K562 (cell line): Measurements from ENCODE around the gene KCNIP2. TPM values are rescaled to one million over a fixed set of nuclear protein-coding genes. Genes with fewer than 3 reads are reported as not detected.

Experiments used
- ATAC-seq: fragments of 200-7000 bp; cut with Tn5 transposase; 3 replicates; pipeline ENCODE4 v1.9.1; 2020; ENCODE audit warnings: moderate library complexity
- BruUV-seq: library from RNA; stranded (reverse); fragments of 400-500 nt; replicated peaks from 2 replicates; lab custom pipeline; 2021; lab: Mats Ljungman, UMichigan
- CTCF ChIA-PET: fragments of 300-600 bp; formaldehyde crosslinking; extraction: SDS; loops from one replicate; lab custom pipeline; 2021; ENCODE audit warnings: low intra/inter-chr PET ratio; lab: Yijun Ruan, JAX
- POLR2A ChIA-PET: fragments of 300-600, 350-650 bp; sonication (Branson Sonifier 250); formaldehyde crosslinking; extraction: SDS; loops from one replicate; lab custom pipeline; 2021; ENCODE audit warnings: antibody characterized with exemption, inconsistent platforms; lab: Yijun Ruan, JAX
- DNase-seq, 4 experiments: peaks; one replicate each; pipeline versions ENCODE4 v3.0.0 to v3.0.0-alpha.2; 2011 to 2018; ENCODE audit warnings: low spot score in 3 of 4, mixed read lengths in 3 of 4; ENCODE audit errors: extremely low read depth in 1 of 4
- FAIRE-seq: peaks from 2 replicates; lab custom pipeline; 2011; peaks lifted over from hg19 to GRCh38; lab: Jason Lieb, UNC
- H2AFZ ChIP-seq: 2 replicates; pipeline ENCODE4 v1.6.0; 2011; ENCODE audit warnings: low read depth, low read length, control low read depth, inconsistent platforms
- H3K27ac ChIP-seq: fragments of 200-600 bp; 3 replicates; pipeline ENCODE4 v1.8.0; 2011; ENCODE audit warnings: low read depth, mild to moderate bottlenecking, control low read depth, inconsistent platforms, low read length, moderate library complexity, mixed read lengths; ENCODE audit errors: extremely low read depth
- H3K27me3 ChIP-seq, 2 experiments: fragments of 300-600 bp in 1 of 2; 2 replicates in 1 of 2; 3 replicates in 1 of 2; pipeline versions ENCODE4 v1.6.0 to v1.8.0; 2011; ENCODE audit warnings: inconsistent platforms in 2 of 2, low read length in 2 of 2, mild to moderate bottlenecking in 1 of 2, mixed read lengths in 1 of 2, moderate library complexity in 1 of 2; ENCODE audit not compliant: control insufficient read depth in 2 of 2, insufficient read depth in 2 of 2
- H3K36me3 ChIP-seq: fragments of 300-600 bp; 3 replicates; pipeline ENCODE4 v1.8.0; 2011; ENCODE audit warnings: mild to moderate bottlenecking, low read length, inconsistent platforms; ENCODE audit not compliant: control insufficient read depth, insufficient read depth
- H3K4me1 ChIP-seq, 2 experiments: fragments of 200-600 bp in 1 of 2; replicated peaks in 1 of 2; 2 replicates in 1 of 2; 3 replicates in 1 of 2; pipeline versions ENCODE4 v1.5.1 to v1.8.0; 2011; ENCODE audit warnings: inconsistent platforms in 2 of 2, low read length in 2 of 2, mild to moderate bottlenecking in 1 of 2, mixed read lengths in 1 of 2, moderate library complexity in 1 of 2; ENCODE audit not compliant: control insufficient read depth in 2 of 2, insufficient read depth in 2 of 2
- H3K4me2 ChIP-seq: 2 replicates; pipeline ENCODE4 v1.6.1; 2011; ENCODE audit warnings: low read length, control low read depth, inconsistent platforms, mixed read lengths; ENCODE audit not compliant: insufficient read depth
- H3K4me3 ChIP-seq: fragments of 200-600 bp; sonication (generic), shearing (Covaris generic); 2 replicates; pipeline ENCODE4 v1.5.1; 2016; ENCODE audit warnings: control low read depth, inconsistent platforms
- H3K79me2 ChIP-seq: fragments of 200-600 bp; 3 replicates; pipeline ENCODE4 v1.8.0; 2011; ENCODE audit warnings: low read length, inconsistent platforms; ENCODE audit not compliant: control insufficient read depth, insufficient read depth
- H3K9ac ChIP-seq, 2 experiments: 2 replicates each; pipeline versions ENCODE4 v1.6.0 to v1.6.1; 2011; ENCODE audit warnings: low read depth in 2 of 2, low read length in 2 of 2, control low read depth in 1 of 2, inconsistent platforms in 1 of 2, mild to moderate bottlenecking in 1 of 2, mixed read lengths in 1 of 2; ENCODE audit not compliant: insufficient read depth in 1 of 2
- H3K9me1 ChIP-seq: one replicate; pipeline ENCODE4 v1.6.0; 2011; ENCODE audit warnings: inconsistent platforms, mild to moderate bottlenecking, low read length, moderate library complexity; ENCODE audit not compliant: control insufficient read depth, insufficient read depth
- H3K9me3 ChIP-seq: replicated peaks from 2 replicates; pipeline ENCODE4 v1.5.1; 2011; ENCODE audit warnings: low read depth, low read length, inconsistent platforms; ENCODE audit not compliant: control insufficient read depth, insufficient read depth
- H4K20me1 ChIP-seq: replicated peaks from 2 replicates; pipeline ENCODE4 v1.6.1; 2011; ENCODE audit warnings: low read length, inconsistent platforms, mixed read lengths; ENCODE audit not compliant: control insufficient read depth, insufficient read depth
- BDP1 ChIP-seq: IDR thresholded peaks from 3 replicates; pipeline ENCODE4 v1.6.1; 2011; ENCODE audit not compliant: insufficient read length, insufficient read depth
- CHCHD3 ChIP-seq: fragments of 250-450 bp; sonication (Bioruptor Pico); IDR thresholded peaks from 2 replicates; pipeline ENCODE4 v2.1.2; 2022; ENCODE audit warnings: mild to moderate bottlenecking
- EP300 ChIP-seq: IDR thresholded peaks from 2 replicates; pipeline ENCODE4 v1.6.1; 2012; ENCODE audit warnings: low read length, improper control_type of control experiment
- HNRNPK ChIP-seq: fragments of 200-400 bp; formaldehyde crosslinking; IDR thresholded peaks from one replicate; pipeline ENCODE4 v1.6.1; 2018; ENCODE audit warnings: mild to moderate bottlenecking, low read depth, low read length; ENCODE audit not compliant: poor library complexity, severe bottlenecking
- IRF1 ChIP-seq: sonication (generic); formaldehyde crosslinking; IDR thresholded peaks from 2 replicates; pipeline ENCODE4 v1.8.0; 2022; ENCODE audit warnings: missing genetic modification reagents, mild to moderate bottlenecking, borderline replicate concordance
- IRF2 ChIP-seq: sonication (generic); formaldehyde crosslinking; IDR thresholded peaks from 2 replicates; pipeline ENCODE4 v1.8.1; 2022; ENCODE audit warnings: mild to moderate bottlenecking, missing genetic modification reagents
- KLF6 ChIP-seq: fragments of 250-450 bp; sonication (Bioruptor Pico); IDR thresholded peaks from 2 replicates; pipeline ENCODE4 v1.4.0; 2020; ENCODE audit warnings: mild to moderate bottlenecking, moderate library complexity, borderline replicate concordance
- NR2C2 ChIP-seq, 2 experiments: fragments of 200-800 bp in 1 of 2; sonication (Bioruptor generic) in 1 of 2; sonication (generic) in 1 of 2; formaldehyde crosslinking in 1 of 2; IDR thresholded peaks; 2 replicates each; pipeline versions ENCODE4 v1.6.1 to v1.8.0; 2016 to 2022; ENCODE audit warnings: mild to moderate bottlenecking in 1 of 2, missing compliant biosample characterization in 1 of 2, missing genetic modification characterization in 1 of 2, missing genetic modification reagents in 1 of 2
- RBM34 ChIP-seq: fragments of 200-400 bp; formaldehyde crosslinking; IDR thresholded peaks from 2 replicates; pipeline ENCODE4 v1.6.1; 2018; ENCODE audit warnings: low read length, borderline replicate concordance; ENCODE audit not compliant: insufficient read depth
- RBM39 ChIP-seq: fragments of 200-400 bp; formaldehyde crosslinking; optimal IDR thresholded peaks from 2 replicates; pipeline ENCODE3; 2018; ENCODE audit warnings: low read depth, low read length
- ZNF143 ChIP-seq: sonication (generic); formaldehyde crosslinking; IDR thresholded peaks from 2 replicates; pipeline ENCODE4 v1.9.0; 2022; ENCODE audit warnings: mild to moderate bottlenecking, missing genetic modification reagents
- ZNF354B ChIP-seq: fragments of 250-450 bp; sonication (Bioruptor Pico); IDR thresholded peaks from 2 replicates; pipeline ENCODE4 v1.4.0; 2020
- WGBS: fragments of 100-300 bp; shearing (Covaris generic); methylation state at CpG from one replicate; pipeline ENCODE4 v1.1.6; 2016; ENCODE audit warnings: low coverage, mixed read lengths; ENCODE audit not compliant: insufficient coverage; ENCODE audit errors: missing lambda C conversion rate; 5-methylcytosine and 5-hydroxymethylcytosine counted together
- in situ Hi-C: fragments of 300-500 bp; cut with MboI; formaldehyde crosslinking; loops from 4 replicates; pipeline ENCODE4 v1.15.0; 2018; ENCODE audit warnings: inconsistent platforms, mixed read lengths
- intact Hi-C: fragments of 100-400 bp; cut with micrococcal nuclease; formaldehyde crosslinking; loops from 2 replicates; pipeline ENCODE4 v1.14.2; 2022
- polyA plus RNA-seq, 8 experiments: library from polyadenylated mRNA; depleted of rRNA in 4 of 8; stranded (reverse) in 5 of 8; unstranded in 3 of 8; fragments of >200 nt; fragmentation: Nextera tagmentation in 2 of 8; fragmentation: Illumina TruSeq in 1 of 8; extraction: Ambion mirVana in 2 of 8; extraction: Trizol in 1 of 8; gene quantifications; 2 replicates each; pipeline versions ENCODE4 v1.2.1 to v1.2.3, GENCODE V29; 2011 to 2014; ENCODE audit warnings: inconsistent platforms in 1 of 8, missing spikeins in 1 of 8
- total RNA-seq, 7 experiments: library from RNA; depleted of rRNA in 6 of 7; stranded (reverse); fragments of >200 nt in 6 of 7; fragmentation: Illumina TruSeq in 2 of 7; extraction: Trizol in 2 of 7; gene quantifications; 2 replicates each; pipeline versions ENCODE4 v1.2.1 to v1.2.3, GENCODE V29; 2011 to 2021; ENCODE audit warnings: low replicate concordance in 1 of 7

The KCNIP2 gene
- total and polyA plus RNA-seq, 9 of the 15 experiments (the other 6 are each of a cell fraction or from before 2014, with no cell fraction given), result 2.5 to 7.6 (median 4.1) TPM

GRCh38 chr10:101880232-101880573 is 36.6 kb upstream of the KCNIP2 start:
- H3K4me2 ChIP-seq, result no peak overlapping the region
- DNase-seq (no peak), FAIRE-seq (no peak), ATAC-seq (no peak)
- H3K36me3 ChIP-seq, result no peaks in the 10 kb centered on the region
- no peak overlapping the region for H3K27ac ChIP-seq
- intact Hi-C loops, result no loop called here
- no peak for TF ChIP-seq RBM39
- TF ChIP-seq ZNF354B (CRISPR knock-in tag), result no peak
- TF ChIP-seq CHCHD3 (CRISPR knock-in tag), result no peak
- TF ChIP-seq HNRNPK, result no peak
- TF ChIP-seq RBM34, result no peak
- TF ChIP-seq IRF1, result no peak
- no peak for TF ChIP-seq NR2C2 (CRISPR knock-in tag; IDR thresholded peaks at IDR 0.05)
- no peak for TF ChIP-seq NR2C2 (tag; IDR thresholded peaks at IDR 0.05)
- TF ChIP-seq KLF6 (CRISPR knock-in tag), result no peak
- no peak for TF ChIP-seq EP300
- no peak for TF ChIP-seq IRF2 (CRISPR knock-in tag)
- no peak for TF ChIP-seq ZNF143 (CRISPR knock-in tag)
- TF ChIP-seq BDP1, result no peak
- H2AFZ ChIP-seq, result no peak overlapping the region
- no TSS peak for BruUV-seq
- ChIA-PET POLR2A (no interaction called here), CTCF (no interaction called here)
- in situ Hi-C loops, result no loop called here
- H3K27me3 ChIP-seq, result no peaks in the 10 kb centered on the region
- H3K4me1 ChIP-seq, result no peaks in the 10 kb centered on the region
- H3K9me1 ChIP-seq, result no peaks in the 10 kb centered on the region
- H4K20me1 ChIP-seq, result no peaks in the 10 kb centered on the region
- no peak overlapping the region for H3K4me3 ChIP-seq
- no peak overlapping the region for H3K9ac ChIP-seq
- no peaks in the 10 kb centered on the region for H3K9me3 ChIP-seq
- H3K79me2 ChIP-seq, result no peaks in the 10 kb centered on the region
- WGBS, result no CpG with 5 or more reads among the region's 2 CpGs
